MM.1S (cell line): ENCODE results near the gene MELTF.

ENCODE experiments used
- EZH2 ChIP-seq: fragments of 300-600 bp; sonication (generic); optimal IDR thresholded peaks from 2 replicates; pipeline ENCODE3; 2017; ENCODE audit warnings: low read depth, mild to moderate bottlenecking, antibody characterized with exemption, low read length, mixed read lengths
- EZH2phosphoT487 ChIP-seq: fragments of 300-600 bp; sonication (generic); IDR thresholded peaks from 2 replicates; pipeline ENCODE4 v1.6.1; 2018; ENCODE audit warnings: antibody characterized with exemption, low read length
- TF ChIP-seq, protein P1 (sequence below): fragments of 300-600 bp; sonication (generic); IDR thresholded peaks from 2 replicates; pipeline ENCODE4 v1.5.1; 2016; ENCODE audit warnings: antibody characterized with exemption, low read length, mixed read lengths

DNA sequence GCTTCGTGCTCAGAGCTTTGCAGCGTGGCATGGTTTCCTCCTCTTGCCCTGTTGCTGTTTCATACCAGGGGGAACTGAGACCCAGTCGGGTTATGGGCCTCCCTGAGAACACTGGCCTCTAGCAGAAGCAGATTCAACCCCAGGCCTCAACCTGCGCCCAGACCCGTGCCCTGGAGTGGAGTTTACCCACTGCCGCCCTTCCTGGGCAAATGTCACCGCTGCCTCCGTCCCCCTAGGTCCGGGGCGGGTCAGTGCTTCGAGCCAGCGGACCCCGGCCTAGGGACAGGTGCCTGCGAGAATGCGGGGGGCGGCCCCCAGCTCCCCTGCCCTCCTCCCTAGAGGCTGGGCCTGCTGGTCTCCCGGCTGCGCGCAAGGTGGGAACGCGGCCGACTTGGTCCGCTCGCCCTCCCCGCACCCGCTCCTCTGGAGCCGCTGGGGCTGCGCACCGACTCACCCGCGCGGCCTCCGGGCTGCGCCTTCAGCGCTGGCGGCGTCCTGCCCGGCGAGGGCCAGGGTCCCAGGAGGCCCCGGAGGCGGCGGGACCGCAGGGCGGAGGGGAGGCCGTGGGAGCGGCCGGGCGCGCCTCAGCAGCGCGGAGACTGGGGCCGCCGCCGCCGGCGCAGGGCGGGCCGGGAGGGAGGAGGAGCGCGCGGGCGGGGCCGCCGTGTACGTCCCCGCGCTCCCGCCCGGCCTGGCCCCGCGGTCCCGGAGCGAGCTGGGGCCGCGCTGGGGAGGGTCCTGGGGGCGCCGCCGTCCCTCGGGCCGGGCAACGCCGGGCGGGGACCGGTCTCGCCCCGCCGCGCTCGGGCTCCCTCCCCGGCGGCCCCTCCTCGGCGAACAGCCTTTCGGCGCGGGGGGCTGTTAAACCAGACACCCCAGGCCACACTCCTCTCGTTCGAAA lies 61.1 kb downstream of the MELTF start, which contains the start of gene PIGZ:
- TF ChIP-seq, protein P1, sequence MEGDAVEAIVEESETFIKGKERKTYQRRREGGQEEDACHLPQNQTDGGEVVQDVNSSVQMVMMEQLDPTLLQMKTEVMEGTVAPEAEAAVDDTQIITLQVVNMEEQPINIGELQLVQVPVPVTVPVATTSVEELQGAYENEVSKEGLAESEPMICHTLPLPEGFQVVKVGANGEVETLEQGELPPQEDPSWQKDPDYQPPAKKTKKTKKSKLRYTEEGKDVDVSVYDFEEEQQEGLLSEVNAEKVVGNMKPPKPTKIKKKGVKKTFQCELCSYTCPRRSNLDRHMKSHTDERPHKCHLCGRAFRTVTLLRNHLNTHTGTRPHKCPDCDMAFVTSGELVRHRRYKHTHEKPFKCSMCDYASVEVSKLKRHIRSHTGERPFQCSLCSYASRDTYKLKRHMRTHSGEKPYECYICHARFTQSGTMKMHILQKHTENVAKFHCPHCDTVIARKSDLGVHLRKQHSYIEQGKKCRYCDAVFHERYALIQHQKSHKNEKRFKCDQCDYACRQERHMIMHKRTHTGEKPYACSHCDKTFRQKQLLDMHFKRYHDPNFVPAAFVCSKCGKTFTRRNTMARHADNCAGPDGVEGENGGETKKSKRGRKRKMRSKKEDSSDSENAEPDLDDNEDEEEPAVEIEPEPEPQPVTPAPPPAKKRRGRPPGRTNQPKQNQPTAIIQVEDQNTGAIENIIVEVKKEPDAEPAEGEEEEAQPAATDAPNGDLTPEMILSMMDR, result no peak
- TF ChIP-seq EZH2 (no peak), EZH2phosphoT487 (no peak)
